HG02852 (cell line): ENCODE measurements around the gene AOC1.

ENCODE experiments used
- ATAC-seq: cut with Tn5 transposase; IDR thresholded peaks from one replicate; pipeline ENCODE4 v1.9.1; 2021; ENCODE audit warnings: mild to moderate bottlenecking, moderate library complexity; ENCODE audit not compliant: unreplicated experiment

AOC1 gene

DNA sequence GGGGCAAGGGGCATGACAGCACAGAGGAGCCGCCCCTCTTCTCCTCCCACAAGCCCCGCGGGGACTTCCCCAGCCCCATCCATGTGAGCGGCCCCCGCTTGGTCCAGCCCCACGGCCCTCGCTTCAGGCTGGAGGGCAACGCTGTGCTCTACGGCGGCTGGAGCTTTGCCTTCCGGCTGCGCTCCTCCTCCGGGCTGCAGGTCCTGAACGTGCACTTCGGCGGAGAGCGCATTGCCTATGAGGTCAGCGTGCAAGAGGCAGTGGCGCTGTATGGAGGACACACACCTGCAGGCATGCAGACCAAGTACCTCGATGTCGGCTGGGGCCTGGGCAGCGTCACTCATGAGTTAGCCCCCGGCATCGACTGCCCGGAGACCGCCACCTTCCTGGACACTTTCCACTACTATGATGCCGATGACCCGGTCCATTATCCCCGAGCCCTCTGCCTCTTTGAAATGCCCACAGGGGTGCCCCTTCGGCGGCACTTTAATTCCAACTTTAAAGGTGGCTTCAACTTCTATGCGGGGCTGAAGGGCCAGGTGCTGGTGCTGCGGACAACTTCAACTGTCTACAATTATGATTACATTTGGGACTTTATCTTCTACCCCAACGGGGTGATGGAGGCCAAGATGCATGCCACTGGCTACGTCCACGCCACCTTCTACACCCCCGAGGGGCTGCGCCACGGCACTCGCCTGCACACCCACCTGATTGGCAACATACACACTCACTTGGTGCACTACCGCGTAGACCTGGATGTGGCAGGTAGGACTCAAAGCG lies 5.1 kb downstream of the AOC1 start:
- ATAC-seq = no peak

DNA sequence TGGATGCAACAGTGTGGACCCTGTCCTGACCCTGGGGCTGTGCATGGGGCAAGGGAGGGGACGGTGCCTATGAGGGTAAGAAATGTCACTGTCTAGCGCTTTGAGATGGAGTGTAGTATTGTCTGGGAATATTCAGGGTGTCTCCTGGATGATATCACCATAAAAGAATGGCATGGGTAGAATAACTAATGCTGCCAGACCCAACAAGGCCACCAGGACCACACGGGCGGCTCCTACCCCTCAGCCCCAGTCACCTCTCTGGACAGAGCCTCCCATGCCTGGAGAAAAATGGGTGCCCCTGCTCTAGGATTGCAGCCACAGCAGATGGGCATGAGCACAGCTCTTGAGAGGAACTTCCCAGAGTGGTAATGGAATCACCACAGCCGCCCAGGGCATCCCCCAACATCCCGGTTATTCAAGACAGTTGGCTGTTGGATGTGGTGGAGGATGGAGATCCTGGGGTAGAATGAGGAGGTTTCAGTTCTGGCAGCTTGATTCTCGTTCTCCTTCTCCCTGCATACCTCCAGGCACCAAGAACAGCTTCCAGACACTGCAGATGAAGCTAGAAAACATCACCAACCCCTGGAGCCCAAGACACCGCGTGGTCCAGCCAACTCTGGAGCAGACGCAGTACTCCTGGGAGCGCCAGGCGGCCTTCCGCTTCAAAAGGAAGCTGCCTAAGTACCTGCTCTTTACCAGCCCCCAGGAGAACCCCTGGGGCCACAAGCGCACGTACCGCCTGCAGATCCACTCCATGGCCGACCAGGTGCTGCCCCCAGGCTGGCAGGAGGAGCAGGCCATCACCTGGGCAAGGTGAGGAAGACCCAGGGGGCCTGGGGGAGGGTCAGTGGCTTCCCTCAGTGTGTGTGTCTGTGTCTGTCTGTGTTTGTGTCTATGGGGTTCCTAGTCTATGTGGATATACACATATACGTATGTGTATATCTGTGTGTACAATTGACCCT lies 6.2 kb downstream of the AOC1 start:
- ATAC-seq = no peak

DNA sequence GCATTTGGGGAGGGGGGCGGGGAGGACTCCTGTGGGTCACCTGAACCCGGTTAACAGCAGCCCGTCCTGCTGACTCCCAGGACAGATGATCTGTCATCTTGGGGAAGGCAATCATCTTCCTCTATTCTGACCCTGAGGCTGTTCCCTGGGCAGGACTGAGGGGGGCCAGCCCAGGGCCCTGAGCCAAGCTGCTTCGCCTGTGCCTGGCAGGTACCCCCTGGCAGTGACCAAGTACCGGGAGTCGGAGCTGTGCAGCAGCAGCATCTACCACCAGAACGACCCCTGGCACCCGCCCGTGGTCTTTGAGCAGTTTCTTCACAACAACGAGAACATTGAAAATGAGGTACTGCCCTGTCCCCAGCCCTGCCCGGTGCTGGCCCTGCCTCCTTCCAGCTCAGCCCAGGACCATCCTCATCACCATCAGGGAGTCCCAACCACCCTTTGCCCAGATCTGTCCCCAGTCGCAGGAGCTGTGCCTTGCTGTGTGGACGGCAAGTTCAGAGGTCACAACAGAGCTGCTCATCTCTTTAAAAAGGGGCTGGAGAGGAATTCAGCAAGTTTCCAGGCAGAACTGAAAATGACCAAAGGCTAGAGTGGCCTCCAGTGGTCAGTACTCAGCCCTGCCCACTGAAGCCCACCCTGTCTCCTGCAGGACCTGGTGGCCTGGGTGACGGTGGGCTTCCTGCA lies 8.1 kb downstream of the AOC1 start:
- ATAC-seq = no peak

DNA sequence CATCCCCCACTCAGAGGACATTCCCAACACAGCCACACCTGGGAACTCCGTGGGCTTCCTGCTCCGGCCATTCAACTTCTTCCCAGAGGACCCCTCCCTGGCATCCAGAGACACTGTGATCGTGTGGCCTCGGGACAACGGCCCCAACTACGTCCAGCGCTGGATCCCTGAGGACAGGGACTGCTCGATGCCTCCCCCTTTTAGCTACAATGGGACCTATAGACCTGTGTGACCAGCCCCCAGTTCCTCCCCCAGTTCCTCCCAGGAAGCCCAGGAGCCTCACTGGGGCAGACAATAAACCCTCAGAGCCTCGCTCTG lies 8.6 kb downstream of the AOC1 start:
- no peak for ATAC-seq

DNA sequence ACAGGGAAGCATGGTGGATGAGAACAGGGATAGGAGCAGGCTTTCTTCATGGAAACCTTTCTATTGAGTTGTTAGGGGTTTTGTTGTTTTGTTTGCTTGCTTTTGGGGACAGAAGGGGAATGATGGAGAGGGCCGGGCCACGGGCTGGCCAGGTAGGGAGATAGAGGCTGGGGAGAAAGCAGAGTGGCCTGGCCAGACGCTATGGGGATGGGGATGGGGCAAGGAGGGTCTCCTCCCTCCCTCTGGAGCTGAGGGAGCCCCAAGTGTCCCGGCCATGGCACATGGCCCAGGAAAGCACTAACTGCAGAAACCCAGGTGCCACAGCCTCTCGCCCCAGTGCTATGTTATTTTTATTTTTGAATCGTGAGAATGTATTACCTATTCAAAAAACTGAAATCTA lies 10.0 kb downstream of the AOC1 start:
- no peak for ATAC-seq

DNA sequence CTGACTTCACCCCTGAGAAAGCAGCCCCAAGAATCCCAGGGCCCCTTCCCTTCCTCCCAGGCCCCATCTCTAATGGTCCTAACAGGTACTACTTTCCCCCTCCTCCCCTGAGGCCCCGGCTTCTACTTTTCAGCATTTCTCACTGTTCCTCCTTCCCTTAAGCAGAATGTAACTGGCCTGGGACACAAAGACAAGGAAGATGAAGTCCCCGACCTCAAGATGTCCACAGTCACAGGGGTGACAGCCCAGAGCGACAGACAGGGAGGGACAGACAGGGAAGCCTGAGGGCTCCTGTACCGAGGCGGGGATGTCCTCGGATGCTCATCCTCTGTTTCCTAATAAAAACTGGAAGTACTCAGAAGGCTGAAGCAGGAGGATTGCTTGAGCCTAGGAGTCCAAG lies 11.6 kb downstream of the AOC1 start:
- ATAC-seq = no peak

DNA sequence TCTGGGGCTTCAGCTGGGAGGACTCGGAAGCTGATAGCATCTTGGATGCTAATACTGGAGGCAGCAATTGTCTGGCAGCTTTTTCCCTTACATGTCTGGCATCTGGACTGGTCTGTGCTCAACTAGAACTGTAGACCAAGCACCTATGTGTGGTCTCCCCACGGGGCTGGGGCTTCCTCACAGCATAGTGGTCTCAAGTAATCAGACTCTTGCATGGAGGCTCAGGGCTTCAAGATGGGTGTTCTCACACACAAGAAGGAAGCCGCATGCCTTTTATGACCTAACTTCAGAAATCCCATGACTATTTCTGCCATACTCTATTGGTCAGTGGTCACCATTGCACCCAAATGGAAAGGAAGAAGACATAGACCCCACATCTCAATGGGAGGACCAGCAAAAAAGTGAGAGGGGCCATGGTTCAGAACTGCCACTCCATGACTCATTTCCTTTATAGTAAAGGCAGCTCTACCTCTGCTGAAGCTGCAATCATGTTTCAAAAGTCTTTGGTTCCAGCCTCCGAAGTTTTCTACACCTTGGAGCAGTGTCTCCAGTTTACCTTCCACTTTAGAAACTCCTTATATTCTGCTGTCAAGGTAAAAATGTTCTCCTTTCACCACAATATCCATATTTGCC lies 14.7 kb downstream of the AOC1 start:
- ATAC-seq = no peak

DNA sequence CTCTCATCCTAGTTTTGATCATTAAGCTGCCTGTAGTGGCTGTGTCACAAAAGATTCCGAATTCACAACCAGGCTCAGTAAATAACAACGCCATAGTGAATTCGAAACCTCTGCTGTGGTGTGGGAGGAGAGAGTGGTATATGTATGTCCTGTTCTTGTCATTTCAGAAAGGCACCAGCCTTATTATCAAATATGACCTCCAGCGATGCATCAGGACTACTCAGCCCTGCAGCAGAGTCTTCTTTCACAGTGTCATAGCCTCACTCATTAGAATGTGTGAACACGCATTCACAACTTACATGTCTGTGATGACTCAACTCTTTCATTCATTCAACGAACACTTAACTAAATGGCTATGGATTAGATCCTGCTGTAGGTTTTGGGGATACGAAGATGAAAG lies 15.3 kb downstream of the AOC1 start:
- ATAC-seq = no peak

DNA sequence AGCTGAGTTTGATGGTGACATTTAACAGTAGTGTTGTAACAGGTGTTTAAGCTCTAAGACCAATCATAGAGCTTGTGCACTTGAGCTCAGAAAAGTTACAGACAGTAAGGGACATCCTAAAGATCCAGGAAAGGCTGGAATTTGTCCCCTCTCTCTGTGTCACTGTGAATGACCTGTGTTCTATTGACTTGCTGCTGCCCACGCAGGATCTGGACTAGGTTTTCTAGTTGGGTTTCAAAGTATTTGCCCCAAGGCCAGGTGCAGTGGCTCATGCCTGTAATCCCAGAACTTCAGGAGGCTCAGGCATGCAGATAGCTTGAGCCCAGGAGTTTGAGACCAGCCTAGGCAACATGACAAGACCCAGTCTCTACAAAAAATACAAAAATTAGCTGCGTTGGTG lies 17.1 kb downstream of the AOC1 start:
- ATAC-seq = no peak

DNA sequence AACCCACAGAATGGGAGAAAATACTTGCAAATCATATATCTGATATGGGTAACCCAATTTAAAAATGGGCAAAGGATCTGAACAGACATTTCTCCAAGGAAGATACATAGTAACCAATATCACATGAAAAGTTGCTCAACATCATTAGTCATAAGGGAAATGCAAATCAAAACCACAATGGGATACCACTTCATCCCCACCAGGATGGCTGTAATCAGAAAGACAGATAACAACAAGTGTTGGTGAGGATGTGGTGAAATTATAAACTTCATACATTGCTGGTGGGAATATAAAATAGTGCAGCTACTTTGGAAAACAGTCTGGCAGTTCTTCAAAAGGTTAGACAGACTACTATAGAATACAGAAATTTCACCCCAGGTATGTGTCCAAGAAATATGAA lies 19.3 kb downstream of the AOC1 start:
- ATAC-seq = no peak

DNA sequence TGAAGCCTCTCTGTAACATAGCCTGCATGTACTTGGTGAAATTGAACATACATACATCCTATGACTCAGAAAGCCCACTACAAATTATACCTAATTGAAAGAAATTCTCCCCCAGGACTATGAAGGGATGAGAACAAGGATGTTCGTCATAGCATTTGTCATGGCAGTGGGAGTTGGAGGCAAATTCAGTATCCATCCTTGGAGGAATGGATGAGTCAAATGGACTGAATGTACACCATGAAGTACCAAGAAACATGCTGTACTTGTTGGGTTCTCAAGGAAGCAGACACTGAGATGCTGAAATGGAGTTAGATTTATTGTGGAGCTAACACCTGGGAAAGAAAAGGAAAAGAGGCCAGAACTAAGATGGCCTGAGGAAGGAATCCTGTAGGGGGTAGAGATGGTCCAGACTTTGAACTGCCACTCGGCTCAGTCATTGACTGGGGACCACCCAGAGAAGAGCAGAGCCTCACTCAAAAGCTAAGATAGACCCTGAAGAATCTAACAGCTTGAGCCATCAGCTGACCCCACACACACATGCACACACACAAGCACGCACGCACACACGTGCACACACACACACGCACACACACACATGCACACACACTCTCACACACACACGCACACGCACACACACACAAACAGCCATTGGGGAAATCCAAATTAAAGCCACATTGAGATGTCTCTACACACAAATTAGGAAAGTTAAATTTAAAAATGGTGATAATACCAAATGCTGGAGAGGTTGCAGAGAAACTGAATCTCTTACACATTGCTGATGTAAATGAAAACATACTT lies 22.3 kb downstream of the AOC1 start:
- ATAC-seq = no peak

DNA sequence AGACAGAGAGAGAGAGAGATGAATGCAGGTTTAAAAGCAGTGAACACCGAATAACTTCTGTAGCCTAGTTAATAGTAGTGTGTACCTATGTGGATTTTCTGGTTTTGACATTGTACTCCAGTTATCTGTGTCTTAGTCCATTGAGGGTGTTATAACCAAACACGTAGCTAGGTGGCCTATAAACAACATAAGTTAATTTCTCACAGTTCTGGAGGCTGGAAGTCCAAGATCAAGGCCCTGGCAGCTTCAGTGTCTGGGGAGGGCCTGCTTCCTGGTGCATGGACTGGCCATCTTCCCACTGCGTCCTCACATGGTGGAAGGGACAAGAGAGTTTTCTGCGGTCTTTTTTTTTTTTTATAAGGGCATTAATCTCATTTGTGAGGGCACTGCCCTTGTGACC lies 23.5 kb downstream of the AOC1 start:
- no peak for ATAC-seq

DNA sequence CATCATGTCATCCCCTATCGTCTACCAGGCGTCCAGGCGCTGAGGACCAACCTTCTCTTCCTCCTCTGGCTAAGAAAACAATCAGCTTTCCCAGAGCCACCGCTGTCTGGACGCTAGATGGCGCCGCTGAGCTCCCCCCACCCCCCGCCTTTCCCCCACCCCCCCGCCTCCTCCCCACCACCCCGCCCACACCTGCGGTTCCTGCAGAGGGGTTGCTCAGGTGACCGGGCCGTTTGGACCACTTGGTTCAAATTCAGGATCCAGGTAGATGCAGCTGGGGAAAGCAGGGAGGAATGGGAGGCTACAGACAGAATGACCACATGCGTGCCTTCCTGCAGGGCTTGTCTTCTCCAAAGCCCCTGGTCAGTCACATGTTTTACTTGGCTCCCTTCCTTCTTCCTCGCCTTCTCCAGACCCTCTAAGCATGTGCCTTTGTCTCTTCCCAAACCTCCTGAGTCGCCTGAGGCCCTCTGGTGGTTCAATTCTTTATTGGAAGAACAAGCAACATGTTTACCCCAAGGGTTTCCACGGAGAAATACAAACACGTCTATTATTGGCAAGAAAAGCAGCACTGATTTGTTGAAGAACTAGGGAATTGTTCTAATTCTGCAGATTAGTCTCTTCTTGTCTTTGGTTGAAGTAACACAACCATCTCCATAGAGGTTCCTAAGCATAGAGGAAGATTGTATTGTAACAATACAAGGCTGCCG lies 24.7 kb downstream of the AOC1 start:
- ATAC-seq = no peak

DNA sequence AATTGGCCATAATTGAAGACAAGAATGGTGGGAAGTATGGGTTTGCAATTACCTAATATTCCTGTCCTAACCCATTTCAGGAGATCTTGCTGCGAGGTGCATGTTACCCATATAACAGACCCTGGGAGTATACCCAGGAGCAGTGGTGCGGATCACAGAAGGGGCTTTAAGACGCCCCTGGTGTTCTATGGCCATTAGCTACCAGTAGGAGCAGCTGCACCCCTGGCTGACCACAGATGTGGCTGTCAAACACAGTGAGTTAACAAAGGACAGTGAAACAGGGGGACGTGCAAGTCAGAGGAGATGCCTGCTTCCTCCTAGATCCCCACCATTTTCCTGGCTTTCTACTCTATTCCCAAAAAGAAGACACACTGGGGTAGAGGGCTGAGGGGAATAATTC lies 25.2 kb downstream of the AOC1 start:
- ATAC-seq = no peak

DNA sequence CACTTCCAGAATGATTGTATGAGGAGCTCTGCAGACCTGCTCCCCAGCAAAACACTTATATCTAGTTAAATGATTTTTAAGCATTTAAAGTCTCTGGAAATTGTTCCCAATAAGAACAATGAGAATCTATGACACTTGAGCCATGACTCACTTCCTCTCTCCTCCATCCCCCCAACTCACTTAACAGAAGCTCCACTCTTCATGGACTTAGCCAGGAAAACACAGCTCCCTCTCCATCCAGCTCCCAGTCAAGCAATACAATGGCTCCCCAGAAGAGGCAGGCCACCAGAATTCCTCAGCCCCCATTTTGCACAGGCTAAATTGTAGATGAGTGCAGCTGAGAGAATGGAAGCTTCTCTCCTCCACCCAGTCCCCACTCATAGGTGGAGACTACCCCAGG lies 27.0 kb downstream of the AOC1 start:
- ATAC-seq = no peak

DNA sequence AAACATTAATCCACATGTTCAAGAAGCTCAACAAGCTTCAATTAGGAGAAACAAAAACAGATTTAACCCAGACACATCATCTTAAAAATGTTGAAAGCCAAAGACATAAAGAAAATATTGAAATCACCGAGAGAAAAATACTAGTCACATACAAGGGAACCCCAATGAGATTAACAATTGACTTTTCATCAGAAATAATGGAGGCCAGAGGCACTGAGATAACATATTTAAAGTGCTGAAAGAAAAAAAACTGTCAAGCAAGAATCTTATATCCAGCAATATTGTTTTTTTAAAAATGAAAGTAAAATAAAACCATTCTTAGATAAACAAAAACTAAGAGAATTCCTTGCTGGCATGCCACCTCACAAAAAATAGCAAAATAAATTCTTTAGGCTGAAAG lies 28.9 kb downstream of the AOC1 start:
- ATAC-seq = no peak

DNA sequence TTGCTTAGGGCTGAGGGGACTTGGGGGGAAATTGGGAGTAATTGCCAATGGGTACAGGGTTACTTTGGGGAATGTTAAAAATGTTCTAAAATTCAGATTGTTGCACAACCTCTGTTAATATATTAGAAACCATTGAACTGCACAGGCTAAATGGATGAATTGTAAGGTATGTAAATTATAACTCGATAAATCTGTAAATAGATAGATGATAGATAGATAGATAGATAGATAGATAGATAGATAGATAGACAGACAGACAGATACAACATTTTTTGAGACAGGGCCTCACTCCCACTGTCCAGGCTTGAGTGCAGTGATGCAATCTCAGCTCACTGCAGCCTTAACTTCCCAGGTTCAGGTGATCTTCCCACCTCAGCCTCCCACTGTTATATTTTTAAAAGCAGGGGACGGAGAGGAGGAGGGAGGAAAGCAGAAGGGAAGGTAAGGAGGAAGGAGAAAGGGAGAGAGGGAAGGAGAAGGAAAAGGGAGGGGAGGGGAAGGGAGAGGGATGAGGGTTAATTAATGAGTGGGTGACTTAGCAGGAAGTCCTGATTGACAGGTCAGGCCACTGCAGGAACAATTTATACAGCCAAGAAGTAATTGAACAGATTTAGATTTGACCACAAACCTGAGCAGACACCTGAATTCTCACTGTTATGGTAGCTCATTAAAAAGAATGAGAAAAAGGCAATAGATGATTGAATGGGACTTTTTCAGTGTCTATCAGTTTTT lies 38.7 kb downstream of the AOC1 start:
- no peak for ATAC-seq

DNA sequence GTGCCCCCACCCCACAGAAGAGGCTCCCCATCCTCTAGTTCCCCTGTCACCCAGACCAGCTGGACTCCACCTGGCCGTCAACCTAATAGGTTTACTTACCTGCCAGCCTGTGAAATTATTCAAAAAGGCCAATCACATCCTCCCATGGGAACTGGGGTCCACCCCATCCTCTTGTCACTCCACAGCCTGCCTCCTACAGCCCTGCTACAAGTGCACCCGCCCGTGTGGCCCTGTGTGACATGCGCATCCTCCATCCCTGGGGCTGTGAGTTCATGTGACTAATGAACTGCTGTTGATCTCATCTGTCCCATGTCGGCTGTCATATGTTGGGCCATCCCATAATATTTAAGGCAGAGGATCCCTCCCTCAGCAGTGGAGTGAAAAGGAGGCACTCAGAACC lies 39.4 kb downstream of the AOC1 start:
- ATAC-seq = no peak

DNA sequence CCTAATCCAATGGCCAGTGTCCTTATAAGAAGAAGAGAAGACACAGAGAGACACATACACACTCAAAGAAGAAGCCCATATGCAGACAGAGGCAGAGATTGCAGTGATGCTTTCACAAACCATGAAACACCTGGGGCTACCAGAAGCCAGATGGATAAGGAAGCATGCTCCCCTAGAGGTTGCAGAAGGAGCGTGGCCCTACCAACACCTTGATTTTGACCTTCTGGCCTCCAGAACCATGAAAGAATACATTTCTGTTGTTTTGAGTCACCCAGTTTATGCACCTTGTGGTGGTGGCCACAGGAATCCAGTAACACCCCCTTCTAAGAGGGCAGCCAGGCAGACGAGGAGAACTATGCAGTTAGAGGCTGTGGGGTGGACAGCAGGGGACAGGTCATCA lies 43.5 kb downstream of the AOC1 start:
- ATAC-seq = no peak
